A673 (cell line): ENCODE data around the gene AGBL2.

Experiments
- CTCF ChIP-seq: fragments of 300-800, 200-600 bp; sonication (generic); conservative IDR thresholded peaks from 2 replicates; pipeline ENCODE4 v1.5.1; 2017; ENCODE audit warnings: low read depth, mild to moderate bottlenecking, antibody characterized with exemption, low read length, moderate library complexity, mixed read lengths
- EZH2 ChIP-seq: fragments of 200-600 bp; sonication (generic); IDR thresholded peaks from 2 replicates; pipeline ENCODE4 v1.6.1; 2017; ENCODE audit warnings: borderline replicate concordance, low read depth, mild to moderate bottlenecking, mixed read lengths, antibody characterized with exemption, low read length; ENCODE audit not compliant: poor library complexity, severe bottlenecking

DNA sequence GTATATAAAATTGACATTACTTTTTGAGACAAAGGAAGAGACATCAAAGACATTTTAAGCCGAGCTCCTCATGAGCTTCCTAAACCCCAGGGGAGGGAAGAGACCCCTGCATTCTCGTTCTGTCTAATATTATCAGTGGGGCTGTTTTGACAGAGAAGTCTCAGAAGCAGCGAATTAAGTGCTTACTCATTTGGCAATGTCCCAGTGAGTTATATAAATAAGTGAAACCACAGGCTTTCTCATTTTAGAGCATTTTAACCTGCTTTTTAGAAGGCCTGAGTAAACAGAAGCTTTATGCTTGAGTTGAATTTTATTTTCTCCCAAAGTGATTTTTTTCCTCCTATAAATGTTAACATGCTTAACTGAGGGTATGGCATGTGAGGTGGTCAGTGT, 97.8 kb downstream of the AGBL2 start:
- TF ChIP-seq CTCF (no peak; the same call in 1 of the 2 replicates), EZH2 (no peak)
